GM19455 (cell line): ENCODE measurements around the gene ST8SIA2.
"Not testable (repeated sequence)": the region's sequence is repeated elsewhere in the genome, so short reads cannot be mapped to it uniquely, and the experiment has no call there.

Experiments used
- ATAC-seq: cut with Tn5 transposase; IDR thresholded peaks from one replicate; pipeline ENCODE4 v1.9.1; 2021; ENCODE audit not compliant: unreplicated experiment

ST8SIA2 gene

DNA sequence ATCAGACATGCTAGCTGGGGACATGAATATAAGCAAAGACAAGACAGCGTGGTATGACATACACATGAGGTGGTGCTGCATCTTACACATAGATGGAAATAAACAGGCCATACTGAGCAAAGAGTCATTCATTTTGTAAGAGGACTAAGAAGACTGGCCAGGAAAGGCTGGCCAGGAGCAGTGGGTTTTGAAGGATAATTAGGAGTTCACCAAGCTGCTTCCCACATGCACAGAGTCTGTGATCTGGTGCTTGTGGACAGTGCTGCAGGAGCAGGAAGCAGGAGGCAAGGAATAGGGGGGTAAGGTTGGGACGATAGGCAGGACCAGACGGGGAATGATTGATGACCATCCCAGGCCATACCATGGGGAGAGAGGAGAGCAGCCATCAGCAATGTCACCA, 41.5 kb downstream of the ST8SIA2 start:
- no peak for ATAC-seq

- ATAC-seq = no peak
Observed at GRCh38 chr15:92438471-92438870, 44.8 kb downstream of the ST8SIA2 start.

GRCh38 chr15:92443381-92443780, 49.7 kb downstream of the ST8SIA2 start:
- no peak for ATAC-seq

GRCh38 chr15:92444631-92445030, 51.0 kb downstream of the ST8SIA2 start:
- ATAC-seq = no peak

- ATAC-seq = no peak
Observed at GRCh38 chr15:92448370-92448769, 54.7 kb downstream of the ST8SIA2 start.

DNA sequence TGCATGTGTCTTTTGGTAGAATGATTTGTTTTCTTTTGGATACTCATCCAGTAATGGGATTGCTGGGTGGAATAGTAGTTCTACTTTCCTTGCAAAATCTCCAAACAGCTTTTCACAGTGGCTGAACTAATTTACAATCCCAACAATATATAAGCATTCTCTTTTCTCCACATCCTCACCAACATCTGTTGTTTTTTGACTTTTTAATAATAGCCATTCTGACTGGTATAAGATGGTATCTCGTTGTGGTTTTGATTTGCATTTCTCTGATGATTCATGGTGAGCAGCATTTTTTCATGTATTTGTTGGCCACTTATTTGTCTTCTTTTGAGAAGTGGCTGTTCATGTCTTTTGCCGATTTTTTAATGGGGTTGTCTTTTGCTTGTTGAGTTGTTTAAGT, 55.8 kb downstream of the ST8SIA2 start:
- ATAC-seq = no peak

DNA sequence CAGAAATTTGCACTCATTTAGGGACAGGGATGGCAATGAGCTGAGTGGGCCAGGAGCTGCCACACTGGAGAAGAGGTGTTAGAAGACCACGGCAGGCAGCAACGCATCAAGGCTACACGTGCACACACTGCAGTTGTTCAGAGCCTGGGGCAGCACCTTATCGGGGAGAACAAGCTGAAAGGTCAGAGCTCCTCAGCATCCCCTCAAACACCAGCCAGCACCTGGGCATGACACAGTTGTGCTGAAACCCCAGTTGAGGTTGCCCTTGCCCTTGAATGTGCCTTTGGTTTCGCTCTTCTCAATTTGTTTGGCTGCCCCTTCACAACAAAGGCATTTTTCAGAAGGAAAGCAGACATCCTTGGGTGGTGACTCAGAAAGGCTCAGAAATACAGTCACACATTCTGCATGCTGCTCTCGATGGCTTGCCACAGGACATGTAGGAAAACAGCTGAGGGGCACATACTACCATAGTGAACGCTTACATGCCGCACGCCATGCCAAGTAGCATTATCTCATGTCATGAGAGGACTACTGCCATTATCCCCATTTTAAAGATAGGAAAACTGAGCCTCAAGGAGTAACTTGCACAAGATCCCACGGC, 57.6 kb downstream of the ST8SIA2 start:
- ATAC-seq = no peak

DNA sequence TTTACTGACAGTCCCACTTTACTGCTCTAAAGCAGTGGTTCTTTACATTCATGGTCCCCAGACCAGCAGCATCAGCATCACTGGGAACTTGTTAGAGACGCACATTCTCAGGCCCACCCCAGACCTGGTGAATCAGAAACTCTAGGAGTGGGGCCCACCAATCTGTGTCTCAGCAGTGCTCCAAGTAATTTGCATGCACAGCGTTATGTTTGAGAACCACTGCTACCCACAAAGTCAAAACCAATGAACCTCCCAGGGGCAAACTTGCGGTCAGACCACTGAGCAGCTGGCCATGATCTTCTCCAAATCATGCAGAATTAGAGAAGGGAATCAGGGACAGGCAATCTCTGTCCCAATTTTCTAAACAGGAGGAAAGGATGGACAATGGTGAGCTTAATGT, 58.5 kb downstream of the ST8SIA2 start:
- ATAC-seq = no peak

DNA sequence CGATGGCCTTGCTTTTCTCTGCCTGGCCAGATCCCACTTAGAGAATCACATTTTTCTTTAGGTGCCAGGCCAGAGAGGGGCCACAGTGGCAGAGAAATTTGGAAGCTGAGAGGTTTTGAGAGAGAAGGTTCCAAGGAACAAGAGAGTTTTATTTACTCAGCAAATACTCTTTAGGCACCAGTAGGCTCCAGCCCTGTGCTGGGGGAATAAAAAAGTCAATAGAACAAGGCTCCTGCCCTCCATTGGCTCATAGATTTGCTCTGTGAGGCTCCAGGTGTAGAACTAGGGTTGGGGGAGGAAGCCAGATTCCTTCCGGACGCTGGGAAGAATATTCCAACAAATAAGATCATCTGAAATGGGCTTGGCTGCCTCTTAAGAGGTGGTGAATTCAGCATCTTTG, 59.9 kb downstream of the ST8SIA2 start:
- no peak for ATAC-seq

DNA sequence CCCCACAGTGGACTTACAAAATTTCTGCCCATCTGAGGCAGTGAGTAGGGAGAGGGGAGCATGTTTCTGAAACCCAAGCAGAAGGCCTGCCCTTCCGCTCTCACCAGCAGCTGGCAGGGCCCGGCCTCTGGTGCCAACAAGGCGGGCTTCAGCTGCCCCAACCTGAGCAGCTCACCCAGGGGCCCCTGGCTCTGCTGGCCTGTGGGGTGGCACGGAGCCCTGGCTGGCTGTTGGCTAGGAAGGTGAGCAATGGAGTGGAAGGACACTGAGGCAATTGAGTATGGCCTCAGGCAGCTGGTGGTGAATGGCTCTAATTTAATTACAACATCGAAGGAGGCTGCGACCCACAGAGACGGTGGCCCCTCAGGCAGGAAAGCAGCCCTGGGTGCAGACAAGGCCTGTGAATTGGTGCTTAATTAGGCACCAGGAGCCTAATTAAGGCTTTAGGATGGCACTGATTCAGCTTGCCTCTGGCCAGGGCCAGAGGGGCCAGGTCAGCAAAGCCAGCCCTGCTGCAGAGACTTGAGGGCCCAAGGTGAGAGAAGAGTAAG, 60.9 kb downstream of the ST8SIA2 start:
- no peak for ATAC-seq

DNA sequence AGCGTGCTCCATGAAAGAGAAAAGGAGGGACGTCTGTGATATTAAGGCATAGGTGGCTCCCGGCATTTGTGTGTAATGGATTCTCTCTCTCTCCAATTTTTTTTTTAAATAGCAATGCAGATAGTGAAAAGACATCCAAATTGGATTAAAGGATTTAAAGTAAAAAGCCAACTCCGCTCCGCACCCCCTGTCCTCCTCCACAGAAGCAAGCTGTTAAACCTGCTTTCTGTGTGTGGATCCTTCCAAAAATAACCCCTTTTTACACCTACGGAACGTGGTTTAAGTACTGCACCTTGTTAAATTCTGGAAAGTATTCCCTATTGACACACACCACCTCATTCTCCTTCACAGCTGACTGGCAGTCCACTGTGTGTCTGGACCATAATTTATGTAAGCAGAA, 61.6 kb downstream of the ST8SIA2 start:
- no peak for ATAC-seq

- no peak for ATAC-seq
Observed at GRCh38 chr15:92457471-92458041, 63.9 kb downstream of the ST8SIA2 start.

DNA sequence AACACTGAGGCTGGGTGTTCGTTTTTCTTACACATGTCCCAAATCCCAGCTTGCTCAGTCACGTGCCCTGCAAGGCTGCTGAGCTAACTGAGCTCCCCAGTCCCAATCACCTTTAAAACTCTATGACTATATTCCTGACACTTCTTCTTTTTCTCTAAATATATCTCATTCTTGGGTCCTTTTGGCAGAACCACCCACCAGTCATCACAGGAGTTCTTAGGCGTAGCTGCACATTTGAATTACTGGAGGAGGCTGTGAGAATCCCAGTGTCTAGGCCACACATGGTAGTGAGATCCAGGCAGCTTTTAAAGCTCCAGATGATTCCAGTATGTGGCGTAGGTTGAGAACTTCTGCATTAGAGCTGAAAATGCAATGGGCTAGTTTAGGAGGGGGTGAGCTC, 66.3 kb downstream of the ST8SIA2 start:
- ATAC-seq = no peak

DNA sequence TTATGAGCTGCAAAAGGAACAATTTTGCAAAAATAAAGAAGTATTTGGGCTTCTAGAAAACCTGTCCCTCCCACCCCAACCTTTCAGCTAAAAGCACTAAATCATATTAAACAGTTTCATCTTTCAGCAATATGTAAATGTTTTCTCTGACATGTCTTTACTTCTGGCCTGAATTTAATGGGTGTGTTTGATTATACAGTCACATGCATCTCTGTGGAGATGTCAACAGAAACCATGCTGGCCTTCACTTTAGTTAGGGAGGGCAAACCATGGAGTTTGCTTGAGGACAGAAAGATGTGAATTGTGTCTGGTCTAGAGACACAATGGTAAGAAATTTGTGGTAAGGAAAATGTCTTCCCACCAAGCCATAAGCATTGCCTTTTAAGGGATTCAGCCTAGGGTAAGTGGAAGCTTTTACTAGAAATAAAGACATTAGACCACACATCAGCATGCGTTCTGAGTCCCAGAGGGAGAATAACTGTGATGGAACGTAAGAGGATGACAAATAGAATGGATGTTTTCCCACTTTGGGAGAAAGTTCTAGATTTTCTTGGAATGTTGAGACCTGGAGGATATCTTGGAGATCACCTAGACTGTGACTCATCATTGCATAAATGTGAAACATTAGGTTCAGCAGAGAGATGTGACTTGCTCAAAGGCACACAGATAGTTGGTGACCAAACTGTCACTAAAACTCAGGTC, 68.9 kb downstream of the ST8SIA2 start:
- no peak for ATAC-seq

DNA sequence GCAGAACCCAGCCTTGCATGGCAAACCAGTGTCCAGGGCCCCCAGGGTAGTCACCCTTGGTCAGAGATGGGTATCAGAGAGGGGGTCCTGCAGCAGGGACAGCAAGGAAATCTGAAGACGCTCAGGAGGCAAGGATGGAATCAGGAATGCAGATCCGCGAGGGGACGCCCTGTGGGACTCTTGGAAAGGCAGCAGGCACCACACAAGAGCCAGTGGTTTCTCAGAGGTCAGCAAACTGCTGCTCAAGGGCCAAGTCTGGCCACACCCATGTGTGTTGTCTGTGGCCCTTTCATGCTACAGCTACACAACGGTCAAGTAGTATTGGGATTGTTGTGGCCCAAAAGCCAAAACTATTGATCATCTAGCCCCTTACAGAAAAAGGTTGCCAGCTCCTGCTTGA, 69.7 kb downstream of the ST8SIA2 start:
- ATAC-seq = no peak

DNA sequence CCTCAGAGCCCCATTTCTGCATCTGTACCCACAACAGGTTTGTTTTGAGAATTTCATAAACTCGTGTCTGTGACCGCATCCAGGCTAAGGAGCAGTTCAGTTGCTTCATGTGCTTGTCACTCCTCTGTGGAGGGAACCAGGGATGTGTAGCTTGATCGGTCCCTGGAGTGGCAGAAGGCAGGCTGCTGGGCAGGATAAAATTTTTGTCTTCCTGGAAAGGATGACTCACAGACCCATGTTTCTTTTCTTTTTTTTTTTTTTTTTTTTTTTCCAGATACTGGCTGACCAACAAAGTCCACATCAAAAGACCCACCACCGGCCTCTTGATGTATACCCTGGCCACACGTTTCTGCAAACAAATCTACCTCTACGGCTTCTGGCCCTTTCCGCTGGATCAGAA, 70.1 kb downstream of the ST8SIA2 start:
- no peak for ATAC-seq

DNA sequence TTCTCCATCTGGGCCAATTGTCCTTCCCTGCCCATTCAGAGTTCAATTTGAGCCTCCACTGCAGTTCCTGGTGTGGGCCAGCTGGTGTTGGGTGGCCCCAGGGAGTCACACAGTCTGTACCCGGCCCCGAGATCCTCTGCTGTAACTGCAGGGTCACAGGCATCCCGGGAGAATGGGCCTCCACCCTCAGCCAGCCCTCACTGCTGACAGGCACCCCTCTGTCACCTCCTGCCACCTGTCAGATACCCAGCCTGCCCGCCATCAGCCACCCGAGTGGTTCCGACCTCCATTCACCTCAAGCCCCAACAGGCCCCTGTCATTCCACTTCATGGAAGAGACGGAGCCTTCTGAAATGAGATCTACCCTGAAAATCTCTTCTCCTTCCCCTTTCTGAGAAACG, 73.2 kb downstream of the ST8SIA2 start:
- no peak for ATAC-seq

DNA sequence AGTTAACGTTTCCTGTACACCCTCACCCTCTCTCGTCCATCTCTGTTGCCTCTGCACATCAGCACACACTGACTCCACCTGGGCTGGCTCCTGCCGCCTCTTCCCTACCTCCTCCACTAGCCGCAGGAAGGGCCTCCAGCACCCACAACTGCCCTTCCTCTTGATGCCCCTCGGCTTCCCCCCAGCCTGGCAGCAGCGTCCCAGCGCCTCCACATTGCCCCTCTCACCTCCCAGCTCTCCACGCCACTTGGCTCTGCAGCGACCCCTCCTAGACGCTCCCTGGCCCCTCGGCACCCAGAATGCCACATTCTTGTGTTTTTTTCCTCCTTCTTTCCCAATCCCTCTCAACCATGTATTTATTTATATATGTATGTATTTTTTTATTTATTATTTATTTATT, 73.6 kb downstream of the ST8SIA2 start:
- ATAC-seq = no peak

DNA sequence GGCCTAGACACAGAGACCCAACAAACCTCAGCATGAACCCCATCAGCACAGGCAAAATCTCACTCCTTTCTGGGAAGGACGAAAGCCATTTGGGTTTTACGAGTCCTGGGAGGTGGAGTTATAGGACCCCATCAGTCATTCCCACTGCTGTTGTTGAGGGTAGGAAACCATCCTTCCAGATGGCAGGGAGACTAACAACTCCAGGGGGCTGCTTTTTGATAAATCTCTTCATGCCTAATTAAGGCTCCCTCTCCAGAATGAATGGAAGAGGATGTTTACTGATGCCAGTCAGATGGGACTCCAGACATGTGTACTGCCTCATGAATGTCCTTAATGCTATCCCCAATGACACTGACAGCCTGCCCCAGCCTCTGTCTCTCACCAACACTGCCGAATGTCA, 75.3 kb downstream of the ST8SIA2 start:
- no peak for ATAC-seq

DNA sequence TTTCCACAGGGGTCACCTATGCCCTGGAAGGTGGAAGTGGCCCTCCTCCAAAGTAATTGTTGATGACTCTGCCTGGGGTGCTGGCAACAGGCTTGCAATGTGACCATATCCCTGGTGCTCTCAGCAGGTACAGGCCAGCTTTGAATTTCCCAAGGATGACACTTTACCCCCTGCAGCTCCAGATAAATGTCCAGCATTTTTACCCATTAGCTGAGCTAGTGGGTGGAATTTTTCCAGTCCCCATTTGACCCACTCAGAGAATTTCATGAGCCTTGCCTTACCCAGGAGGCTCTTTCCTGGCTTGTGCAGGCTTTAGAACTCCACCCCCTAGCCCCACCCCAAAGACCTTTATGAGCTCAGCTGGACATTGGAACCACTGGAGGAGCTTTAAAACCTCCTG, 77.6 kb downstream of the ST8SIA2 start:
- no peak for ATAC-seq

DNA sequence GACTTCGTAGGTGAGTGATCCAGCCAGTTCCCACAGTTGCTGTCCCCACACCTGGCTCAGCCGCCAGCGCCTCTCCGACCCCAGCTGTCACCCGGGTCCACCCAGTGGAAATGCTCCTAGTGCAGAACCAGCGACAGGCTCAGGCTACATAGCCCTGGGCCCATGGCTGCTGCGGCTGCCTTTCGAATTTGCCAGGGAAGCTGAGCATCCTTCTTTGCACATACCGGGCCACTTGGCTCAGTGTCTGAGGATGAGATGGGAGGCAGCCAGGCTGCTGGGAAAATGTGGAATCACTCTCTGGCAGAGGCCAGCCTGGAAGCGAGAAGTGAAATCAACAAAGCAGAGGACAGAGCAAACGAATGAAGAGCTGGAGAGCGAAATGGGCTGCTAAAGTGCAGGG, 80.1 kb downstream of the ST8SIA2 start:
- ATAC-seq = no peak

DNA sequence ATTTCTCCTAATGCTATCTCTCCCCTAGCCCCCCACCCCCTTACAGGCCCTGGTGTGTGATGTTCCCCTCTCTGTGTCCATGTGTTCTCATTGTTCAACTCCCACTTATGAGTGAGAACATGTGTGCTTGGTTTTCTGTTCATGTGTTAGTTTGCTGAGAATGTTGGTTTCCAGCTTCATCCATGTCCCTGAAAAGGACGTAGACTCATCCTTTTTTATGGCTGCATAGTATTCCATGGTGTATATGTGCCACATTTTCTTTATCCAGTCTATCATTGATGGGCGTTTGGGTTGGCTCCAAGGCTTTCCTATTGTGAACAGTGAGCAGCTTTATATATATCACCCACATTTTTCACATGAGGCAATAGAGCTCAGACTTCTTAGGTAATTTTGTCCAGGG, 86.0 kb downstream of the ST8SIA2 start:
- not testable (repeated sequence) for ATAC-seq
